D721Med (cell line): ENCODE results near the gene LRRC8E.
A peak's percentile ranks its signal among the peaks of the same experiment; 100 is the strongest.

Experiments used
- DNase-seq: peaks from one replicate; pipeline ENCODE4 v3.0.0; 2011; ENCODE audit warnings: low spot score; ENCODE audit not compliant: insufficient read length
- FAIRE-seq: peaks from 2 replicates; lab custom pipeline; 2011; peaks lifted over from hg19 to GRCh38; lab: Jason Lieb, UNC
- TF ChIP-seq, protein P1 (sequence below): IDR thresholded peaks from 2 replicates; pipeline ENCODE4 v1.5.1; 2012; ENCODE audit warnings: mild to moderate bottlenecking, control low read depth; ENCODE audit not compliant: insufficient read depth; ENCODE audit errors: missing control alignments

The LRRC8E gene

DNA sequence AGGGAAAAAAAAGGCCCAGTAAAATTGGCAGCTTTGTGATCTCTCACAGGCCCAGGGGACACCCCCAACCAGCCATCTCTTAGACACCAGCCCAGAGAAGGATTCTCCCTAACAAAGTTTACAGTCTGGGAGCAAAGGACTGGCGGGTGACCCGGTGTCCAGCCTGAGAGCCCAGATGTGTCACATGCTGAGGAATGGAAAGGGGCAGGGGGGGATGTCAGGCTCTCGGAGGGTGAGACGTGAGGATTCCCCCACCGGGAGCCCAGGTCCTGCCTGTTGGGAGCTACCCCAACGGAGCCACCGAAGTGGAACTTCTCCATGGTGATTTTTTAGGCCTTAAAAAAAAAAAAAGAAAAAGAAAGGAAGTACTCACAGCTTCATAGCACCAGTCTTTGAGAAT lies 42.5 kb downstream of the LRRC8E start:
- FAIRE-seq = no peak

GRCh38 chr19:7931221-7932061 lies 43.1 kb downstream of the LRRC8E start:
- DNase-seq = no peak
- TF ChIP-seq, protein P1, sequence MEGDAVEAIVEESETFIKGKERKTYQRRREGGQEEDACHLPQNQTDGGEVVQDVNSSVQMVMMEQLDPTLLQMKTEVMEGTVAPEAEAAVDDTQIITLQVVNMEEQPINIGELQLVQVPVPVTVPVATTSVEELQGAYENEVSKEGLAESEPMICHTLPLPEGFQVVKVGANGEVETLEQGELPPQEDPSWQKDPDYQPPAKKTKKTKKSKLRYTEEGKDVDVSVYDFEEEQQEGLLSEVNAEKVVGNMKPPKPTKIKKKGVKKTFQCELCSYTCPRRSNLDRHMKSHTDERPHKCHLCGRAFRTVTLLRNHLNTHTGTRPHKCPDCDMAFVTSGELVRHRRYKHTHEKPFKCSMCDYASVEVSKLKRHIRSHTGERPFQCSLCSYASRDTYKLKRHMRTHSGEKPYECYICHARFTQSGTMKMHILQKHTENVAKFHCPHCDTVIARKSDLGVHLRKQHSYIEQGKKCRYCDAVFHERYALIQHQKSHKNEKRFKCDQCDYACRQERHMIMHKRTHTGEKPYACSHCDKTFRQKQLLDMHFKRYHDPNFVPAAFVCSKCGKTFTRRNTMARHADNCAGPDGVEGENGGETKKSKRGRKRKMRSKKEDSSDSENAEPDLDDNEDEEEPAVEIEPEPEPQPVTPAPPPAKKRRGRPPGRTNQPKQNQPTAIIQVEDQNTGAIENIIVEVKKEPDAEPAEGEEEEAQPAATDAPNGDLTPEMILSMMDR = no peak
- no peak for FAIRE-seq

More for the DNA sequence above, 42.5 kb downstream of the LRRC8E start:
- no peak for DNase-seq
- TF ChIP-seq, protein P1 = no peak

DNA sequence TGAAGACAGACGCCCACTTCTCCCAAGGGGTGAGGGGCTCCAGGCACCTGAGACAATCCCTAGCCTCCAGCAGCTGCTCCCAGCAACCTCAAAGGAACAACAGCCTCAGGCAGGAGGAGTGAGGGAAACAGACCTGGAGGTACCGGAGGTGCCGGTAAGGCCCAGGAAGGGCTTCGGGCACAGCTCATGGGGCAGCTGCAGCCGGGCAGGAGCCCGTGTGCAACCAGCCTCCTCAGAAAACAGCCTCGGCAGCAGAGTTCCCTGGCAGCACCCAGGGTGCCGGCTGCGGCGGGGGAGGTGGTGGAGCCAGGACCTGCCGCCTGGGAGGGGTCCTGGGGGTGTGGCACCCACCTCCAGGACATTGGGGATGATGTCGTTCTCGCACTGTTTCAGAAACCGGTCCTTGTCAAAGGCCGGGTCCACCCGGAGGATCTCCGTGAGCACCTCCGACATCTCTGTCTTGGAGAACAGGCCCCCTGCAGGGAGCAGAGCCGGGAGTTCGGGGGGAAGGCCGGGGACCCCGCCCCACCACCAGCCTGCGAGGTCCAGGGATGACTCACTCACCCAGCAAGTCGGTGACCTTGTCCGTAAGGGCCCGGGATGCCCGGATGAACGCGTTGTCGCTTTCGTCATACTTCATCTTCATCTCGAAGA lies 44.1 kb downstream of the LRRC8E start:
- TF ChIP-seq, protein P1 = no peak
- no peak for FAIRE-seq
- DNase-seq = no peak

DNA sequence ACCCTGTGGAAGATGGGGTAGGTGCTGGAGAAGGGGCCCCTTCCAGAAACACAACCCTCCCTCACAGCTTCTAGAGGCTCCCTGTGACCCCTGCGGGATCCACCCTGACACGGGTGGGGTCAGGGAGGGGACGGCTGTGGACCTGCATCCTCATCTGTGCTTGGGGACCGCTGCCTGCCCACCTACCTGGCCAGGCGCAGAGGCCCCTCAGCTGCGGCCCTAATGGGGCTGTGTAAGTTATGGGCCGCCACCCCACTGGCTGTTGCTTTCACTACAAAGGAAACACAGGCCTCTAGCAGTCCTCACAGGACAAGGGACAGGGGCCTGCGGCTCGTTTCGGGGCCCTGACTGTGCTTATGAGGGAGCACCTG lies 44.6 kb downstream of the LRRC8E start:
- TF ChIP-seq, protein P1 = no peak
- DNase-seq (no peak), FAIRE-seq (no peak)

- DNase-seq (no peak), FAIRE-seq (no peak)
These were observed 45.1 kb downstream of the LRRC8E start for GRCh38 chr19:7933411-7933810.

DNA sequence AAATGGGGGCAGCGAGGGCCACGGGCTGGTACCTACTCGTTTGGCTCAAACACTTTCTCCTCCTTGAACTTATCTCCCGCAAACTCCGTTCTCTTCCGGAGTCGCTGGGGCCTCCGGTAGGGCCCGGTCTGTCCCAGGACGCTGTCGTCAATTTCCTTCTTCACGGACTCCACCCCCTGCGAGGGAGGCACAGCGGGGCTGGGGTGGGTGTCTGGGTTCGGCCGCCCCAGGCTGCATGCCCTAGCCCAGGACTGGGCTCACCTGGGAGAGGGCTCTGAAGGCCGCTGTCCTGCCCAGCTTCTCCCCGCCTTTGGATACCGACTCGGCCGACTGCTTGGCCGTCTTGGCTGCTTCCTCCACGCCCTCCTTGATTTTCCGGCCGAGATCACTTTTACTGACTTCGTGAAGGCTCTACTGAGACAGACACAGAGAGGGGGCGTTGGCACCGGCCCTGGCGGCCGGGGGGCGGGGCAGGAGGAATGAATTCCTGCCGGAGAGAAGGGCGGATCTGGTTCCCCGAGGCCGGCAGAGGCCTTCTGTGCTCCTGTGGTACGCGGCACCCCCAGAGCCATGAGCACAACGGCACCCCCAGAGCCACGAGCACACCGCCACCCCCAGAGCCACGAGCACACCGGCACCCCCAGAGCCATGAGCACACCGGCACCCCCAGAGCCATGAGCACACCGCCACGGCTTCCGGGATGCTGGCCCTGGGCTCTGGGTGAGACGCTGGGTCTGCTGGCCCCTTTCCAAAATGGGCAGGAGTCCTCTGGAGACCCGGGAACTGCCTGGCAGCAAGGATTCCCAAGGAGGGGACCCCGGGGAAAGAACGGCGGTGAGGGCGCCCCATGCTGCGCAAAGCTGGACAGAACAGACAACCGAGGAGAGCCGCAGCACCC lies 45.8 kb downstream of the LRRC8E start:
- no peak for FAIRE-seq
- TF ChIP-seq, protein P1 = no peak

More at GRCh38 chr19:7933411-7933810, 45.1 kb downstream of the LRRC8E start:
- TF ChIP-seq, protein P1 = peak; percentile 13

More for the DNA sequence above, 45.8 kb downstream of the LRRC8E start:
- no peak for DNase-seq
